Skin of body (tissue), 2 donors: ENCODE results near the gene OR1L8. TPM values are rescaled to one million over a fixed set of nuclear protein-coding genes. Genes with fewer than 3 reads are reported as not detected.
"Not testable (repeated sequence)": the region's sequence is repeated elsewhere in the genome, so short reads cannot be mapped to it uniquely, and the experiment has no call there.

ENCODE experiments used
- DNase-seq: peaks from one replicate; lab custom pipeline; 2025; lab: John Stamatoyannopoulos, UW
- total RNA-seq: library from RNA; depleted of rRNA; stranded (reverse); fragments of >200 nt; gene quantifications from one replicate; pipeline ENCODE4 v1.2.3, GENCODE V29; 2014

The OR1L8 gene, protein sequence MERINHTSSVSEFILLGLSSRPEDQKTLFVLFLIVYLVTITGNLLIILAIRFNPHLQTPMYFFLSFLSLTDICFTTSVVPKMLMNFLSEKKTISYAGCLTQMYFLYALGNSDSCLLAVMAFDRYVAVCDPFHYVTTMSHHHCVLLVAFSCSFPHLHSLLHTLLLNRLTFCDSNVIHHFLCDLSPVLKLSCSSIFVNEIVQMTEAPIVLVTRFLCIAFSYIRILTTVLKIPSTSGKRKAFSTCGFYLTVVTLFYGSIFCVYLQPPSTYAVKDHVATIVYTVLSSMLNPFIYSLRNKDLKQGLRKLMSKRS
- 0.10 TPM for total RNA-seq

DNA sequence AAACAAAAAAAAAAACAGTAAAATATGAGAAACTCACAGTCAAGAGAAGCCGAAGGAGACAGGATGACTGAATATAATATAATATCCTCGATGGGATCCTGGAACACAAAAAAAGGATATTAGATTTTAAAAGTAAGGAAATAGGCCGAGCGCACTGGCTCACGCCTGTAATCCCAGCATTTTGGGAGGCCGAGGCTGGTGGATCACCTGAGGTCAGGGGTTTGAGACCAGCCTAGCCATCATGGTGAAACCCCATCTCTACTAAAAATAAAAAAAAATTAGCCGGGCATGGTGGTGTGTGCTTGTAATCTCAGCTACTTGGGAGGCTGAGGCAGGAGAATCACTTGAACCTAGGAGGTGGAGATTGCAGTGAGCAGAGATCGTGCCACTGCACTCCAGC is at the start of gene OR1L8:
TSS of gene OR1L8 (minus strand) at position 101 of the 400 bp plus-strand sequence. CDS start 14,907 bp downstream, outside the sequence.
- DNase-seq: not testable (repeated sequence)

DNA sequence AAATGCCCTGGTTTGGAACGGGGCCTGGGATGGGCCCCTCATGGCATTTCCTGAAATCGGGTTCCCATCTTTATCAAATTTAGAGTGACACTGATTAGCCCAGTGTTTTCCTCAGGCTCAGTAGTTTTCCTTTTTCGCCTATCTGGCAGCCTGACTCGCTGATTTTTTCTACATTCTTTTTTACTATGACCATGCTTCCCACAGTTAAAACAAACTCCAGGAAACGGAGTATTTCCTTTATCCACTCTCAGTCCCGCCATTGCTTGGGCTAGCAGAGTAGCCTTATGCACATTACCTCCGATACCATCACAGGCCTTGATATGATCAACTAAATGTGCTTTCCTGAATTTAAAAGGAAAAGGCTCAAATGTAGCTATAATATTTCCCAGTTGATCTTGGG is 36.8 kb upstream of the OR1L8 start:
- DNase-seq: no peak

DNA sequence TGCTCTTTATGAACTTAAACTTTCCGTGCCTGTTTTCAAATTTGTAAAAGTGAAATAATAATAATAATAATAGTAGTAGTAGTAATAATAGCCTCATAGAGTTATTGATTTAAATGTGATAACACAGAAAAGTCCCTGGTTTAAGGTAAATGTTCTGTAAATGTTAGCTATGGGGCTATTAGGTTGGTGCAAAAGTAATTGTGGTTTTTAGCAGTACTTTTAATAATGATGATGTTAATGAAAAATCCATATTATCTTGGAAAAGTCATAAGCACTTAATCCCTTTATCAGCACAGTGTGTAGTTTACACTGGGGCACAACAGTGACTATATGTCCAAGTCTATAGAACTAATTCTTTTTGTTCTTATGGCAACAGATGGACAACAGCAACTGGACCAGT is 31.2 kb upstream of the OR1L8 start, which contains the start of gene OR1Q1:
TSS of gene OR1Q1 (plus strand) at position 377 of the 400 bp plus-strand sequence. CDS start at position 377, 0 bp downstream.
- DNase-seq: no peak

DNA sequence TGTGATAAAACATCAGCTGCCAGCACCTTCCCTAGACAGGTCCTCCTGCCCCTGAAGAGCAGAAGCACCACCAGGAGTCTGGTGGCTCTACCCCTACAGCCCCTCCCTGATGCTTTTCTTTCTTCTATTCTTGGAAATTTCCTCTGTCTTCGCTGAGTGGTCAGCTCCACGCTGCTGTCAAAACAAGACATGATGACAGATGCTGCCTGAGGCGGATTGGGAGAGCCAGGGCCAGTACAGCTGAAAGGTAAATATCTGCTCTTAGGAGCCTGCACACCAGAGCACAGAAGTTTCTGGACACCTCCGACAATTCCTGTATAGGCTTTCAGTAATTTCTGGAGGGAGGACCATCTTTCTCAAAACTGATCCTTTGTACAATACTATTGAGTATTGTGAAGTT is 26.6 kb upstream of the OR1L8 start:
- DNase-seq: no peak

DNA sequence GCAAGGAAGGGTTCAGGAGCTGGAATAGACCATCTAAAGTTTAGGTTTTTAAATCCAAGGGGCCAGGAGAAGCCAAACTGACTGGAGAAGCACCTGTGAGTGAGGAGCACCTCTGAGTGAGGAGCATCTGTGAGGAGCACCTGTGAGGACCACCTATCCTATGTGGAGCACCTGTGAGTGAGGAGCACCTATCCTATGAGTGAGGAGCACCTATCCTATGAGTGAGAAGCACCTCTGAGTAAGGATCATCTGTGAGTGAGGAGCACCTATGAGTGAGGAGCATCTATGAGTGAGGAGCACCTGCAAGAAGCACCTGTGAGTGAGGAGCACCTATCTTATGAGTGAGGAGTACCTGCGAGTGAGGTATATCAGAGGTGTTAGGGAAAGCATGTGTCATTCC is 23.4 kb upstream of the OR1L8 start:
- DNase-seq: no peak

DNA sequence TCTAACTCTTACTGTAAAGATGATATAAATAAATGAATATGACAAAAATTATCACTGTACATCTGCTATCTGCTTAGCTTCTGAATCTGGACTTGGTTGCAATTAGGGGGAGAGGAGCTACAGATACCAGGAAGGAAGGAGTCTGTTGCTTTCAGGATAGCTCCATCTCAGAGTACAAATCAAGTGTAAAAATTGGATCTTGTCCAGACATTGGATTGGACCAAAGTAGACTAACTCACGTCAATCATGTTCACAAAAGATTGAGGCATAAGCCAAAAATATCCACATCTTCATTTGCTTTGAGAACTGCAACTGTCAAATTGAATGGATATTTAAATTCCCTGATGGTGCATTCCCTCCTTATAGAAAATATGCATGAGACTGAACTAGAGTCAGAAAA is 22.5 kb upstream of the OR1L8 start:
- DNase-seq: no peak

DNA sequence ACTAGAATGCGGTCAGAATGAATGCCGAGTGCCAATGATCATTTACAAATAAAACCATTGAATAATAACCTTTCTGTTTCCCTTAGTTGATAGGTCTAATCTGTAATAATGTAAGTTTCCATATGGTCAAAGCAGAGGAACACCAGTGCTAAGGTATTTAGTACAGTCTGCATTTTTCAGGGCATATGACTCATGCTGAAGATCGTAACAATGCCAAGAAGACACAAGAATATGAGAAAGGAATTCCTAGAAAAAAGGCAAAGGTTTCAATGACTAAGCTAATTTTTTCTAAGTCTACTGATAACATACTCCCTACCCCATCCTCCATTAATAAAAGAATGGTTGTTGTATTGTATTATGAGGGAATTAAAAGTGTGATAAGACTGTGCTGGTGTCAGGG is 2.8 kb downstream of the OR1L8 start:
- DNase-seq: no peak

DNA sequence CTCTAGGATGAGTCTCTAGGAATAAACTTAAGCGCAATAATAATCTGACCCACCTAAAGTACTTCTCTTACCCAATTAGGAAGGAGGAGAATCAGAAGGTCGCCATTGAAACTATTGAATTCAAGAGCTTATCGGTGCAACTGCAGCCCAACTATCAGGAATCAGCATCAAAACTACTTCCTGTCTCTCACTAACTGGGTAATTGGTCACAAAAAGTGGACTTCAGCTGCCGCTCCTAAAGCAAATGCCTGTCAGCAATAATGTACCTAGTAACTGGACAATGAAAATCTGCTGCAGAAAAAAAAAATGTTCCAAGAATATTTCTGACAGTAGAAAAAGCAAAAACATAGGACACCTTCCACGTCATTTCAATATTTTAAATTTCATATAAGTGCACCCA is 3.3 kb downstream of the OR1L8 start:
- DNase-seq: no peak

DNA sequence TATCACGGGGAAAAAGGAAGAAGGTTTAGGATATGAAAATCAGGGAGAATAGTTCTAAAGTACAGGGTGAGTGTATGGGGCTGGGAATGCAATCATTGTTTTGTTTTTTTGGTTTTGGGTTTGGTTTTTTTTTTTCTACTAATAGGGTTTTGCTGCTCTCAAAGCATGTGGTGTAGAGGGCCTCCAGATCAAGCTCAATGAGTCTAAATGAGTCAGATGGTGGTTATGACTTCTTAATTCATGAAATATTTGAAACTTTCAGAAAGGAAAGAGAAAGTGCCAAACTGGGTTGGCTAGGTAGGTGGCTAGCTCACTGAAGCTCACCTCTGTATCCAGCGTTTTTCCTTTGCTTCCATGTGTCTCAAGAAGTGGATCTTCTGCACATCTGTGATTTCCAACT is 10.7 kb downstream of the OR1L8 start:
- no peak for DNase-seq

DNA sequence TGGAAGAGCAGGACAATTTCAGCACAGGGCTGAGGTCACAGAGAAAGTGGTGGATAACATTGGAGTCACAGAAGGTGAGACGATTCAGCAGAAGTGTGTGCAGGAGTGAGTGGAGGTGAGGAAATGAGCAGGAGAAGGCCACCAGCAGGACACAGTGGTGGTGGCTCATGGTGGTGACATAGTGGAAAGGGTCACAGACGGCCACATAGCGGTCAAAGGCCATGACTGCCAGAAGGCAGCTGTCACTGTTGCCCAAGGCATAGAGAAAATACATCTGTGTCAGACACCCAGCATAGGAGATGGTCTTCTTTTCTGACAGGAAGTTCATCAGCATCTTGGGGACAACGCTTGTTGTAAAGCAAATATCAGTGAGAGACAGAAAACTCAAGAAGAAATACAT is 15.3 kb downstream of the OR1L8 start:
- DNase-seq: no peak

DNA sequence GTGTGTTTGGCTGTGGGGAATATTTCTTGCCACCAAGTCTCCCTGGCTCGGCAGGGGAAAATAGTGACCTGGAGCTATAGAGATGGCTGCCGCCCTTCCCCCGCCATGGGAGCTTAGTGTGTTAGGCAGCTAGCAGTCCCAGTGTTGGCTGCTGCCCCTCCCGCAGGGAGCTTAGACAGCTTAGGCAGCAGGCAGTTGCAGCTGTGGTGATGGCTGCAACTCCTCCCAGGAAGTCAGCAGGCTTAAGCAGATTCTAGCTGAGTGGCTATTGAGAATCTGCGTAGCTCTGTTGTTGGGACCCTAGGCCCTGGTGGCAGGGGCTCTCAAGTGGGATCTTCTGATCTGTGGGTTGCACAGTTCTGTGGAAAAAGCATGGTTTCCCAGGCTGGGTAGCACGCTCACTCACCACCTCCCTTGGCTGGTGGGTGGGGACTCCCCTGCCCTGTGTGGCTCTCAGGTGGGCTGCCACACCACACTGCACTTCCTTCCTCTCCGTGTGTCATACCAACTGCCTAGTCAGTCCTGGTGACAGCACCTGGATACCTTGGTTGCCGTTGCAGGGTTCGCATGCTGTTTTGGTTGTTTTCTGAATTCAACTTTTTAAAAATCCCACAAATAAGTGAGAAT is 20.9 kb downstream of the OR1L8 start:
- no peak for DNase-seq

DNA sequence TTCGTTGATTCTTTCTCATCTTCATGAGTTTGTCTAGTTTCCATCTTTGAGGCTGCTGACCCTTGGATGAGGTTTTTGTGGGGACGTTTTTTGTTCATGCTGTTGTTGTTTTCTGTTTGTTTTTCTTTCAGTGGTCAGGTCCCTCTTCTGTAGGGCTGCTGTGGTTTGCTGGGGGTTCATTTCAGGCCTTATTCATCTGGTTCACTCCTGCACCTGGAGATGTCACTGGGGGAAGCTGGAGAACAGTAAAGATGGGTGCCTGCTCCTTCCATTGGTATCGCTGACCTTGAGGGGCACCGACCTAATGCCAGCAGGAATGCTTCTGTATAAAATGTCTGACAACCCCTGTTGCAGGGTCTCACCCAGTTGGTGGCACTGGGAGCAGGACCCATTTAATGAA is 21.7 kb downstream of the OR1L8 start:
- no peak for DNase-seq

DNA sequence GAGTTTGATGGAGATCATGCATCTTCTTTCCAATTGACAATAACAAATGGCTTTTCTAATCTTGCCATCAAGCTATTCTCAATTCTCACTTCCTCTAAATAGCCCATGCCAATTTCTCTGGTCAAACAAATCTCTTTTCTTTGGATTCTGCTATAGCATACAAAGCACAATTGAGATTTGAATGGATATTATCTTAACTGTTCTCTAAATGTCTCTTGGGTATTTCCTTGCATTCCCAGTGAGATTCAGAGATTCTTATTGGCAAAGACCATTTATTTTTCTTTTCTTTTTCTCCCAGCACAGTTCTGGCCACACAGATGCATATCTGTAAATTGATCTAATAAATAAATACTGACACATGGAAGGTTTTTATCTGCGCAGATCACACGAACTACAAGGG is 30.4 kb downstream of the OR1L8 start, which contains the start of gene OR1N2:
TSS of gene OR1N2 (plus strand) at position 301 of the 400 bp plus-strand sequence. CDS start 100 bp downstream, outside the sequence.
- DNase-seq: no peak

DNA sequence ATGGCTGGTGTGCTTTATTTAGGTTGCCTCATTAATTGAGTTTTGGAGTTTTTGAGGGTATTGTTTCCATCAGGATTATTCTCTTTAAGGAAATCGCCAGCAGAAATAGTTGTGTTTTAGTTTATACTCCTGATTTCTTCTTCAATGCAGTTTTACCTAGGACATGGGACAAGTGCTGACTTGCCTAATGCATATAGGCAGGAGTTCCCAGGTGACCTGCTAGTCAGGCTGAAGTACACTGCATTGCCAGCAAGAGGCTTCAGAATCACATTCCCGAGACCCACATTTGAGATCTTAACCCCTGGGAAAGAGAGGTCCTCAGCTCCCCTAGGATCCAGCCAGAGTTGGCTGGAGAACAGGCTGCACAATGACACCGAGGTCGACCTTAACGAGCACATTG is 31.8 kb downstream of the OR1L8 start:
- no peak for DNase-seq

DNA sequence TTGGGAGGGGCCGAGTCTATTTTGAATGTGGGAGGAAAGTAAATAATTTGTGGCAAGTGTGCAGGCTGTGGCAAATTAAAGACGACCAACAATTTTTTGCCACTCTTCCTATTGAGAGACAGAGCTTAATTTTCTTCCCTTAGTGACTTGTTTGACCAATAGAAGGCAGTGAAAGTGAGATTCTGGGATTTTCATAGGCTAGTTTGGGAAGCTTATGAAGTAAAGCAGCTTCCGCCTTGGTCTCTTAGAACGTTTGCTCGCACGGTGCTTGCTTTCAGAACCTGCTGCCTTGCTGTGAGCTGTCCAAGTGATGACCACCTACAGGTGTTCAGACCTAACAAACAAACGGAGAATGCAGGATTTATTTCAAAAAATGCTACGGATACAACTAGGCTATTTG is 37.0 kb downstream of the OR1L8 start:
- no peak for DNase-seq

DNA sequence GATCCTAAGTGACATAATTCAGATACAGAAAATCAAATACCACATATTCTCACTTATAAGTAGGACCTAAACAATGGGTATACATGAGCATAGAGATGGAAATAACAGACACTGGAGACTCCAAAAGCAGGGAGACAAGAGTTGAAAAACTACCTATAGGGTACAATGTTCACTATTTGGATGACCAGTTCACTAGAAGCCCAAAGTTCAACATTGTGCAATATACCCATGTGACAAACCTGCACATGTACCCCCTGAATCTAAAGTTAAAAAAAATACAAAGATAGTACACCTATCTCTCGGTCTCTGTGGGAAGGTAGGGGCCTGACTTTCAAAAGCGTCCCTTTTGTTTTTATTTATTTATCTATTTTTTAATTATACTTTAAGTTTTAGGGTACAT is 44.4 kb downstream of the OR1L8 start:
- DNase-seq: no peak

DNA sequence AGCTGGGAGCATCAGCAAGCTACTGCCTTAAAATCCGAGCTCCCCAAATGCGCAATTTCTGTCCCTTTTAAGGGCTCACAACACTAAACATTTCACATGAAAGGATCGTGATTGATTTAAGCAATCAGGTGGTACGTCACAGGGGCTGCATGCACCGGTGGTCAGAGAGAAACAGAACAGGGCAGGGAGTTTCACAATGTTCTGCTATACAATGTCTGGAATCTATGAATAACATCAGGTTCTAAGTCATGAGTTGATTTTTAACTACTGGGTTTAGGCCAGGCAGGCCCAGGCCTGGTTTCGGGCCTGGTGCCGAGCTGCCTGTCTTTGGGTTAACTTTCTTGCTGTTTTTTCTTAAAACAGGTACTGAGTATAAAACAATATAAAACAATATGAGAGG is 46.1 kb downstream of the OR1L8 start:
- DNase-seq: not testable (repeated sequence)

DNA sequence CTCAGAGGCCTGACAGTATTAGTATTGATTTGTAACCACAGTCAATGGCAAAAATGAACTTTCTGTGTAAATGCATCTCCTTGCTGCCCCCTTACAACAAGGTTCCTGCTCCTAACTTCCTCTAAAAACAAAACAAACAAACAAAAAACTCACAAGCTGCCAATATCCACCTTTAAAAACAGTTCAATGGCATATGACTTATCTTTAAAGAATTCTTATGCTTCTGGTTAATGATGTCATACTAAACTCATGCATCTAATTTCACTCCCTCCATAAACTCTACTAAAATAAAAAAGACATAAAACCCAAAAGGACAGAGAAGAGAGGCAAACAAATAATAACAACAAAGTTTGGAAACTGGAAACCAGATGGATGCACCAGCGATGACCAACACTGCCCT is 47.0 kb downstream of the OR1L8 start:
- no peak for DNase-seq

DNA sequence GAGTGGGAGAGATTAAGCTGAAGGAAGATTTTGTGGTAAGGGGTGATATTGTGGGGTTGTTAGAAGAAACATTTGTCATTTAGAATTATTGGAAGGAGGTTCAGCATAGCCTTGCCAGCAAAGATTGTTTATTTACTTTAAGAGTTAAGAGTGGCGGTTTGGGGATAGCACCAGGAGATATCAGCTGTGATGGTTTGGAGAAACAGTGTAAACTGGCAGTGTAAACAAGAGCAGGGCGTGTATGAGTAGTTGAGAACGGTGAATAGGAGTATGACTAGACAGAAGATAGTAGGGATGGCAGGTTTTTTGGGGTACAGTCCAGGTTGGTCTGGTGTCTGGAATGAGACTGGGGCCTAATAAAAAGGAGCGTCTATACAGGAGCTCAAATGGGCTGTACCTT is 52.0 kb downstream of the OR1L8 start:
- DNase-seq: not testable (repeated sequence)

DNA sequence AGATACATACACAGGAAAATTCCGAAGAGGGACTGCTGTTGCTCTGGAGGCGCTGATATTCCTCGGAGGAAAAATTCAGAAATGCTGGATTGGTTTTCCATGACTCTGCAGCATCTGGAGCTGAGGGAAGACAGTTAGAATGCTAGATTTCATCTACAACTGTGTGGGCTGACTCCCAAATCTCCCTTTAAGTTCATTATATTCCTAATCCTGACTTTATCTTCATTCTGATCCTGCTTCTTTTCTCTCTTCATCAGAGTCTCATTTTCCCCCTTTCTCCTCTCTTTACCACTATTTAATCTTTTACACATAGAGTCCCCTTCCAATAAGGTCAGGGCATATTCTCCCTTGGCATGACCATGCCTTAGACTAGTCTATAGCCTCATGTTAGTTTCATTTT is 56.0 kb downstream of the OR1L8 start, which contains the start of gene OR1N1:
TSS of gene OR1N1 (minus strand) at position 101 of the 400 bp plus-strand sequence. CDS start at position 101, 0 bp downstream.
- DNase-seq: no peak

DNA sequence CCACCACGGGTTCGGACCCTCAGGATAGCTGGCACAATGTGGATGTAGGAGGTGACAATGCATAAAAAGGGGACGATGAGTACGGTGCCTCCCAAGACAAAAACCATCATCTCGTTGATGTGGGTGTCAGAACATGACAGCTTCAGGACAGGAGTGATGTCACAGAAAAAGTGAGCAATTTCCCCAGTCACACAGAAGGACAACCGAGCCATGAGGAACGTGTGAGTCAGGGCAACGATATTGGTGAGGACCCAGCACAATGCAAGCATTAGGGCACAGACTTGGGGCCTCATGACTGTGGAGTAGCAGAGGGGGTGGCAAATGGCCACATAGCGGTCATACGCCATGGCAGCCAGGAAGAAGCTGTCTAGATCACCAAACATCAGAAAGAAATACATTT is 56.6 kb downstream of the OR1L8 start:
- DNase-seq: no peak

DNA sequence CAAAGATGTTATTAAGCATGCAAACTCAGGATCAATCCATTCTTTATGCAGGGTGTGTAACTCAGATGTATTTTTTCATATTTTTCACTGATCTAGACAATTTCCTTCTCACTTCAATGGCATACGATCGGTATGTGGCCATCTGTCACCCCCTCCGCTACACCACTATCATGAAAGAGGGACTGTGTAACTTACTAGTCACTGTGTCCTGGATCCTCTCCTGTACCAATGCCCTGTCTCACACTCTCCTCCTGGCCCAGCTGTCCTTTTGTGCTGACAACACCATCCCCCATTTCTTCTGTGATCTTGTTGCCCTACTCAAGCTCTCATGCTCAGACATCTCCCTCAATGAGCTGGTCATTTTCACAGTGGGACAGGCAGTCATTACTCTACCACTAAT is 63.8 kb downstream of the OR1L8 start:
- no peak for DNase-seq

DNA sequence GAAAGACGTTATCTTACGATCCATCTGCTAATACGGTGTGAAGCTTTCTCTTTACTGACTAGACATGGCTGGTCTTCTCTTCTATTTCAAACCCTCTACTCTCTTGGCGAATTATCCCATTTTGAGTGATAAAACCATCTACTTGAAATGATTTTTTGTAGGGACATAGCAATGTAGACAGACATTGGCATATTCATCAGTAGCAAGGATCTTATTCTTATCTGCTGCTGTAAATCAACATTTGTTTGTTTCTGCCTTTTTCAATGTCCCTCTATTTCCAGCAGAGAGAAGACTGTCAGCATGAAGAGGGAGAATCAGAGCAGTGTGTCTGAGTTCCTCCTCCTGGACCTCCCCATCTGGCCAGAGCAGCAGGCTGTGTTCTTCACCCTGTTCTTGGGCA is 64.3 kb downstream of the OR1L8 start, which contains the start of gene OR1J4:
TSS of gene OR1J4 (plus strand) at position 301 of the 400 bp plus-strand sequence. CDS start at position 301, 0 bp downstream.
- DNase-seq: no peak
